GM21723 (cell line): Measurements from ENCODE around the gene NPPA.

Experiments
- ATAC-seq: cut with Tn5 transposase; IDR thresholded peaks from one replicate; pipeline ENCODE4 v1.9.1; 2021; ENCODE audit warnings: mild to moderate bottlenecking, moderate library complexity; ENCODE audit not compliant: unreplicated experiment

The NPPA gene

DNA sequence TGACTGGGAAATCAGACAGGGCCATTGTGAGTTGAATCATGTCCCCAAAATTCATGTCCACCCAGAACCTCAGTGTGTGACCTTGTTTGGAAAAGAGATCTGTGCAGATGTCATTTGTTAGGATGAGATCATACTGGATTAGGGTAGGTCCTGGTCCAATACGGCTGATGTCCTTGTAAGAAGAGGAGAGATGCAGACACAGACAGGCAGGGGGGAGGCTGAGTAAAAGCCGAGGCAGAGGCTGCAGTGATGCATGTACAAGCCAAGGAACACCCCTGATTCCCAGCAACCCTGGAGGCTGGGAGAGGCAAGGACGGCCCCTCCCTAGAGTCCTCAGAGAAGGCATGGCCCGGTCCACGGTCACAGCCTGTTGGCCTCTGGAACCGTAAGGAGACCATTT, 27.0 kb upstream of the NPPA start:
- no peak for ATAC-seq

DNA sequence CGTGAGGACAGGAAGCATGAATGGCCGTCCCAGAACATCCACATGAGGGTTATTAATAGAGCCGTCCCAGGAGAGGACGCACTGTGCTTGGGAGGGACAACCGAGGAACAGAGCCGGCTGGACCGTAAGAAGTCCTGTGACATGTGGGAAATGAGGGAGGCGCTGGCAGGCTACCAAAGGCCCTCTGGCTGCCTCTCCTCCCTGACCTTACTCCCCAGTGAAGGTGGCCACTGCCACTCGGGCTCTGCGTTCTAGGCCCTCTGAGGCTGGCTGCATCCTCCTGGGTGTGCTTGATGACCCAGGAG, 26.6 kb upstream of the NPPA start:
- ATAC-seq: no peak

DNA sequence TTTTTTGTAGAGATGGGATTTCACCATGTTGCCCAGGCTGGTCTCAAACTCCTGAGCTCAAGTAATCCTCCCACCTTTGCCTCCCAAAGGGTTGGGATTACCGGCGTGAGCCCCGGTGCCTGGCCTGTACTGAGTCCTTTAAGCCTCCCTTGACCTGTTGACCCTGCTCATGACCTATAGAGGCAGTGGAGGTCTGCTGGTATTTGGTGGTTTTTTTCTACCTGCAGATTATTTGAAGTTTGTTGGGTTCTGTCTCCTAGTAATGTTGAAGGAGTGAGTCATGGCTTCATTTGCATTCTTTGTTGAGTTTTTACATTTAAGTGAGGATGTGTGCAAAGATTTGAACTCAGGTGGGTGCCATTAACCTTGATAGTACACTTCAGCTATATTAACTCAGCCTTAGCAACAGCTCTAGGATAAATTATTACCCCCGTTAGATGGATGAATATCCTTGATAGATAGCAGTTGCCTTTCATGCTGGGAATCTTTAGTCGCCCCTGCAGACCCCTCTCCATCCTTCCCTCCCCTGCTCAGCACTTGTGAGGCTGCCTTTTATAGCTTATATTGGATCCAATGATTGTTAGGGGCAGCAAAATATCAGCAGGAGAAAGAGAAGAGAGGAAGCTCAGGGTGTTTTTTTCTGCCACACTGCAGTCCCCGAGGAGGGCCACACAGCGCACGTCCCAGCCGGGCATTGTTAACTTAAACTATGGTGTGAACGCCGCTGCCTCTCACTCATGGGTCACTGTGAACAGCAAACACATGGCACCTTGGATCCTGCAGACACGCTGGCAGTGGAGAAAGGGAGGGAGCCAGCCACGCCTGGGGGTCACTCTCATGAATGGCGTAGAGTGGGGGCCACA, 26.0 kb upstream of the NPPA start:
- no peak for ATAC-seq

DNA sequence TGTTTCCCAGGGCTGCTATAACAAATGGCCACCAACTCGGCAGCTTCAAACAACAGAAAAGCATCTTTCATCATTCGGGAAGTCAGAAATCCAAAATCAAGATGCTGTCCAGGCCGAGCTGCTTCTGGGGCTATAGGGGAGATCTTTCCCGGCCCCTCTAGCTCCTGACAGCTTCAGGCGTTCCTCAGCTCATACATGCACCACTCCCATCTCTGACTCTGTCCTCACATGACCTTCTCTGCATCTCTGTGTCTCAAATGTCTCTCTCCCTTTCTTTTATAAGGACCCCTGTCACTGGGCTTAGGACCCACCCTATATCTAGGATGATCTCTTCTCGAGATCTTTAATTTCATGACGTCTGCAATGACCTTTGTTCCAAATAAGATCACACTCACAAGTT, 25.0 kb upstream of the NPPA start:
- ATAC-seq: no peak

DNA sequence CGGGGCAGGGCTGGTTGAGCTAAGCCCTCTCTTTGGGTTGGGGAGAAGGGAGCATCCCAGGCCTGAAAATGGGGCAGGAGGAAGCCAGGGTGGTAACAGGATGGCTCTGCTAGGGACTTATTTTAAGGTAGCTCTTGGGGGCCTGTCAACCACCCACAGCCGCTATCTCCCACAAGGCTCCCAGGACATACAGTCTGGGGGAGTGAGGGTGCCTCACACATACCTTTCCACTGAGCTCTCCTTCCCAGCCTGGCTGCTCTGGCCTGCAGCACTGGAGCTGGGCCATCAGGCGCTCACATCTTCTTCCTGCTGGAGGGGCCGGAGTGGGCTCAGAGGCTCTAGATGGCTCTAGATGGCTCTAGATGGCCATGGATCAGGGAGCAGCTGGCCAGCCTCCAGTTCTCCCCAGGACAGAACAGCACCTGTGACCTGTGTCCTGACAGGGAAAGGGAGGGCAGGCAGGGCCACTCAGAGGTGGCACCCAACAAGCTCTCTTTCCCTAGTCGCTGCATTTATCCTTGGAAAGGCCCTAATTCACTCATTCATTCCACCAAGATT, 22.1 kb upstream of the NPPA start:
- no peak for ATAC-seq

DNA sequence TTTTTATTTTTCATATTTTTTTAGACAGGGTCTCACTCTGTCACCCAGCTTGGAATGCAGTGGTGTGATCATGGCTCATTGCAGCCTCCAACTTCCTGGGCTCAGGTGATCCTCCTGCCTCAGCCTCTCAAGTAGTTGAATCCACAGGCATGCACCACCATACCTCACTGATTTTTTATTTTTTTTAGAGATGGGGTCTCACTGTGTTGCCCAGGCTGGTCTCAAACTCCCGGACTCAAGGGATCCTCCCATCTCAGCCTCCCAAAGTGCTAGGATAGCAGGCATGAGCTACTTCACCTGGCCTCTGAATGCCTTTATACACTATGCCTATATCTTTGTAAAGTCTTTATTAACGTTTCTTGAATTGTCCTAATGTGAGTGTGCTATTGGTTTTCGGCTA, 21.5 kb upstream of the NPPA start:
- ATAC-seq: no peak

DNA sequence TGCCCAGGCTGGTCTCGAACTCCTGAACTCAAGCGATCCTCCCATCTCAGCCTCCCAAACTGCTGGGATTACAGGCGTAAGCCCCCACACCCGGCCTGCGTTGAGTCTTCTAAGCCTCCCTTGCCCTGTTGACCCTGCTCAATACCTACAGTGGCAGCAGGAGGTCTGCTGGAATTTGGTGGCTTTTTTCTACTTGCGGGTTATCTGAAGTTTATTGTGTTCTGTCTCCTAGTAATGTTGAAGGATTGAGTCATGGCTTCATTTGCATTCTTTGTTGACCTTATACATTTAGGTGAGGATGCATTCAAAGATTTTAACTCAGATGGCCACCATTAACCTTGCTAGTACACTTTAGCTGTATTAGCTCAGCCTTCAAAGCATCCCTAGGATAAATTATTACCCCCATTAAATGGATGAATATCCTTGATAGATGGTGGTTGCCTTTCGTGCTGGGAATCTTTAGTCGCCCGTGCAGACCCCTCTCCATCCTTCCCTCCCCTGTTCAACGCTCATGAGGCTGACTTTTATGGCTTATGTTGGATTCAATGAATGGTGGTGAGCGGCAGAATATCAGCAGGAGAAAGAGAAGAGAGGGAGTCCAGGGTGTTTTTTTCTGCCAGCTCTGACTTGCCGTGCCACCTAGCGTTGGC, 20.9 kb upstream of the NPPA start:
- ATAC-seq: no peak

DNA sequence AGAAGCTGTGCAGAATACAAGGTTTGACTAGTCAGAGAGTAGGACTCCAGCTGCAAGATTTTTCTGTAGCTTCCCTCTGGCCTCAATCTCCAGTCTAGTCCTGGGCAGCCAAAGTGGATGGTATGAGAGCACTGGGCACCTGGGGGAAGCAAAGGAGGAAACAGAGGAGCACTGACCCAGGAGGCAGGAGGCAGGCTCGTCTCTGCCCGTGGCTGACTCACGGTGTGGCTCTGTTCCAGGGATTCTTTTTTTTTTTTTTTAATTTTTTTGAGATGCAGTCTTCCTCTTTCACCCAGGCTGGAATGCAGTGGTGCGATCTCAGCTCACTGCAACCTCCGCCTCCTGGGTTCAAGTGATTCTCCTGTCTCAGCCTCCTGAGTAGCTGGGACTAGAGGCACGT, 15.3 kb upstream of the NPPA start:
- ATAC-seq: no peak

DNA sequence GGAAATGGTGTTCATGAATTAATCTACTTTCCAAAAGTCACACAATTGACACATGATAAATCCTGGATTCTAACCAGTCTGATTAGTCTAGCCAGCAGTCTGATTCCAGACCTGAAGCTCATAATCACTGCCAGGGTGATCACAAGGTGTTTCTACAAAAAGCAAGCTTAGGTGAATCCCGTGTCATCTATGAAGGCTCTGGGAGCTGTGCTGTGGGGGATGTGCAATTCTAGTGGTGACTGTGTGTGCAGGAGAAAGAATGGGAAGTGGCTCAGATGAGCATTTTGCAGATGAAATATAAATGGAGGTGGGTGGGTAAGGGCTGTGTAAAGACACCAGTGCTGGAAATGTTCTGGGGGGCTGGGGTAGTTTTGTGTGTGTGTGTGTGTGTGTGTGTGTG, 13.0 kb upstream of the NPPA start:
- no peak for ATAC-seq

DNA sequence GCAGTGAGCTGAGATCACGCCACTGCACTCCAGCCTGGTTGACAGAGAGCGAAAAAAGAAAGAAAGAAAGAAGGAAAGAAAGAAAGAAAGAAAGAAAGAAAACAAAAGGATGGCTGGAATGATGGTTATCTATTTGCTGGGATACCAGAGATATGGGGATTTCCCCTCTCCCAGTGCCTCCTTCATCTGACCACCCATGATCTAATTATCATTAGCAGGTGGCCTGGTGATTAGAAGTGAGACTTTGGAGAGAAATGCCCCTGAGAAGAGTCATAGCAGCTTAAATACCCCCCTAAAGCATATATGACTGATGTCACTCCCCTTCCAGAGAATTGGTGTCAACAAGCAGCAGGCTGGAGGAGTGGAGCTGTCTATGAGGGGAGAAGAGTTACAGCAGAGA, 12.5 kb upstream of the NPPA start:
- ATAC-seq: no peak

DNA sequence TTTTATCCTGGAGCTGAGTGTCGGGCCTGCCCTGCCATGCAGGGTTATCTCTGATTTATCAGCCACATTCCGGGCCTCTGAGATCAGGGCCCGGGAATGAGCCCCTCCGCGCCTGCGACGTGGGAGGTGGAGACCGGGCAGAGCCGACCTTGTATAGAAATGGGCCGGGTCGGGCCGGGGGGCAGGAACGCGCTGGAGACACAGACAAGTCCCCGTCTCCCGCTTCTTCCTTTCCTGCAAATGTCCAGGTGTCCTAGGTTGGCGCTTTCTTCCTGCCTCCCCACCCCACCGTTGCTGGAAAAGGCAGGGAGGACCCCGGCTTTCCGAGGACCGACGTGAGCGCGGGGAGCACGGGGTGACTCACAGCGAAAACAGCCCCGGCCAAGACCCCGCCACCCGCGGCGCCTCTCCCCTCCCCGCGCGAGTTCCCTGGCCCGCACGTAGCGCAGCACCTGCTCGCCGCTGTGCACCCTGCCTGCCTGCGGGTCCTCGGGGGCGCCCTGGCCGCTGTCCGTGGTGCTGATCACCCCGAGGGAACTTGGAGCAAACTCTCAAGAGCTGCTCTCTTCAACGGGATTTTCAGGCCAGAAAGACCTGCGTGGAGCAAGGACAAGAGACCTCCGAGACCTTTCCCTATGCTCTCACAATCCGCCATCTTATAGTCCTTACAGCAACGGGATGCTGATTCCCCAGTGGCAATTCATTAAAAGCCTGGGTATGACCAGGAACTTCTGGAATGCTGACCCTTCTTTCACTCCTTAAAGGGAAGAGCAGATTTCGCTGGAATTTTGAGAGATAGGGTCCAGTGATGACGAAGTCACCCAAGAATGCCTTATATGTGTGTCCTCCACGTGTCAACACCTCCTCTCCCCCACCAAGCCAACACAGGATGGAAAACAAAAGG, 11.6 kb upstream of the NPPA start:
- no peak for ATAC-seq

DNA sequence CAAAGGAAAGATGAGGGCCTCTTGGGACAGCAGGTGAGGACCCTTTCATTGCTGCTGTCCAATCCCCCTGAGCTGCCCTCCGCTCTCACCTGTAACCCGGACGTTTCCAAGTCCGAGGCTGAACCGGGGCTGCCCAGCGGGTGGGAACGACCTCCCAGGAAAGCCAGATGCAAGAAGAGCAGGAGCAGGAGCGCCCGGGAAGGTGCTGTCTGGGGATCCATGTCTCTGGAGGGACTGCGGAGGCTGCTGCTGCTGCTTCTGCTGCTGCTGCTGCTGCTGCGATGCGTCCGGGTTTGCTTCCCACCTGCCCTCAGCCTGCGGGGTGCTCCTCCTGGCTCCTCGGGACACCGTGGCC, 11.0 kb upstream of the NPPA start, which contains the start of gene NPPB:
TSS of gene NPPB (minus strand) at position 333 of the 355 bp plus-strand sequence. CDS start at position 221, 112 bp downstream.
- ATAC-seq: no peak

DNA sequence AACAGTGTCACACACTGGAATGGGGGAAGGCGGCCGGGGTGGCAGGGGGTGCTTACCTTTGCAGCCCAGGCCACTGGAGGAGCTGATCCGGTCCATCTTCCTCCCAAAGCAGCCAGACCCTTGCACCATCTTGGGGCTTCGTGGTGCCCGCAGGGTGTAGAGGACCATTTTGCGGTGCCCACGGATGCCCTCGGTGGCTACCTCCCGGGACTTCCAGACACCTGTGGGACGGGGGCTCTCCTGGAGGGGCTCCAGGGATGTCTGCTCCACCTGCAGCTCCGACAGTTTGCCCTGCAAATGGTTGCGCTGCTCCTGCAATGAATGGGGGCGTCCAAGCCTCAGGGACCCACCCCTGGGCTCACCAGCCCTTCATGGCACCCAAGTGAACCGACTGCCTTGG, 10.6 kb upstream of the NPPA start:
- ATAC-seq: no peak

DNA sequence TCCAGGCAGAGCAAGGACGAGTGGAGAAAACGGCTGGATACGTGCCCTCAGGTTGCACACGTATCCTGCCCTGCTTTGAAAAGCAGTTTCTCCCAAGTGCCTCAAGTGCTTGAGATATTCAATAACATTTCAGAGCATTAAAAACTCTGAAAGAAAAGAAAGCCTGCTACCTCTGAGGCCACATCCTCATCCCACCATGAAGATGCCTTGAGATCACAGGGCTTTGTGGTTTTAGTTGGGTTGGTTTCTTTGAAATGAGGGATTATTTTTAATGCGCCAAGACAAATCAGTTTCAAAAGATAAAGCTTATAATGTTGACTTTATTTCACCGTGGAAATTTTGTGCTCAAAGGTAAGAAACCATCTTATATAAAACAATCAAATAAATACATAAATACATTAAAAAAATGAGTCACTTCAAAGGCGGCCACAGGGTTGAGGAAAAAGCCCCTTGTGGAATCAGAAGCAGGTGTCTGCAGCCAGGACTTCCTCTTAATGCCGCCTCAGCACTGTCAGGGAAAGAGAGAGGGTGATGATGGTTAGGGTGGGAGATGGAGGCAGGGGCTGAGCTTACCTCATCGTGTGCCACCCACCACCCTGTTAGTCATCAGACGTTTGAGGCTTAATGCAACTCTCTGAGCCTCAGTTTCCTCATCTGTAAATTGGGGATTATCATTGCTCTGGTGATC, 9.7 kb upstream of the NPPA start:
- no peak for ATAC-seq

DNA sequence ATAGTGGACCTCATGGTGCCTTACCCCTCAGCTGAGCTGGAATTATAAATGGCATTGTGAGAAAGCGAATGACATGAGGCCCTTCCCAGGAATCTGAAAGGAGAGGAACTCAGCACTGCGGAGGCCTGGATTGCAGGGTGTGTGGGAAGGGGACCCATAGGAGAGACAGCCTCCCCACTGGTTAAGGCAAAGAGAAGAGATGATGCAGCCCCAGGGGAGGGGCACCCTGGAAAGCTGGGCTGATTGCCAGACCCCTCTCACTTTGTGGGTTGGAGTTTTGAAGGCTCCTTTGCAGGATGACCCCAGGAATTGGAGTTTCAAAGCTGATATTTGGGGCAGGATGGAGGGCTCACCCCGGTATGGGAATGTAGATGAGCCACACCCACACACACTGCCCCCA, 9.1 kb upstream of the NPPA start:
- ATAC-seq: no peak

DNA sequence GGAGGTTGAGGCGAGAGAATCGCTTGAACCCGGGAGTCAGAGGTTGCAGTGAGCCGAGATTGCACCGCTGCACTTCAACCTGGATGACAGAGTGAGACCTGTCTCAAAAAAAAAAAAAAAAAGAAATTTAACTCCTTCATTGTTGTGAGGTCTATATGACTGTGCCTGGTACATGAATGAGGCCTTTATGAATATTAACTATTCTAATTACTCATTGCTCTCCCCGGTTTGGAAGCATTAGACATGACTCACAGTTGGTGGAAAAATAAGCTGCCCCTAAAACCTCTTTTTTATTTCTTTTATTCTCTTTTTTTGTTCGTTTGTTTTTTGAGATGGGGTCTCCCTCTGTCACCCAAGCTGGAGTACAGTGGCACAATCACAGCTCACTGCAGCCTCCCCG, 7.8 kb upstream of the NPPA start:
- no peak for ATAC-seq

DNA sequence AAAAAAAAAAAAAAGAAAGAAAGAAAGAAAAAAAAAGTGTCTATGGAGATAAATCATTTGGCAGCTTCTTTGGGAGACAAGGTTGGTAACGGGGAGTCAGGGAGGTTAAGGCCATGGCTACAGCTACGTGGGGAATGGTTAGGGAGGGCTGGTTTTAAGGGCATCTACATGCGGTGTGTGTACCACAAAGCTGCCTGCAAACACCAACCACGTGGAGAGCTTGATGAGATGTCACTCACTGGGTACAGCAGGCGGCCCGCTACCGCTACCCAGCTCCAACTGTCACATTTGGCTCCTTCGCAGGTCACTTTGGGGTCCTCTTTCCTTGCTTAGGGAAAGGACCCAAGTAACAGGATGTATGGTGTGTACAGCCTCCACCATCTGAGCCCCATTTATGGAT, 6.9 kb upstream of the NPPA start:
- no peak for ATAC-seq

DNA sequence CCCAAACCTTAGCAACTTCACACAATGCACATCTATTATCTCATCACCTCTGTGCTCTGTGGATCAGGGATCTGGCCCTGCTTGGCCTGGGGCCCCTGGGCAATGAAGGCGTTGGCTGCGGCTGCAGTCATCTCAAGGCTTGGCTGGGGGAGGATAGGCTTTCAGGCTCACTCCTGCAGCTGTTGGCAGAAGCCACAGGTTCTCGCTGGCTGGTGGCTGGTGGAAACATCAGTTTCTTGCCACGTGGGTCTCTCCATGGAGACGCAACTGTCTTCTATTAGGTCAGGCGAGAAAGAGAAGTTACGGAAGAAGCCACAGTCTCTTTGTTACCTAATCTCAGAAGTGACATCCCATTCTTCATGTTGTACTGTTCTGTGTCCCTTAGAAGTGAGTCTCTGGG, 3.6 kb upstream of the NPPA start:
- no peak for ATAC-seq

DNA sequence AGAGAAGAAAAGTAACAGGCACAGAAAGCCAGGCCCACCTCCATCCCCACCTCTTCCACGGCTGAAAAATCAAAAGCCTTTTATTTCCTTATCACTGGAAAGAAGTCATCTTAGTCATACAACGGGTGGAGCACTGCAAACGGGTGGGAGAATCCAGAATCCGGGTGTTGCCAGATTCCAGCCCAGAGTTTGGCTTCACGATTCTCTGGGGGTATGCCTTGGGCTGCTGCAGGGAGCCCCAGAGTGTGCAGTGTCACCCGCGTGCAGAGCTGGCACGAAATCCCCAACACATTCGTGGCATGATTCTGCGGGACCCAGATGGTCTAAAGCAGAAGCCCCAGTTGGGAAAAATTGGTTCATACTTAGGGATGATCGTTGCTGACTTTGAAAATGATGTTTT, 2.6 kb upstream of the NPPA start:
- no peak for ATAC-seq

DNA sequence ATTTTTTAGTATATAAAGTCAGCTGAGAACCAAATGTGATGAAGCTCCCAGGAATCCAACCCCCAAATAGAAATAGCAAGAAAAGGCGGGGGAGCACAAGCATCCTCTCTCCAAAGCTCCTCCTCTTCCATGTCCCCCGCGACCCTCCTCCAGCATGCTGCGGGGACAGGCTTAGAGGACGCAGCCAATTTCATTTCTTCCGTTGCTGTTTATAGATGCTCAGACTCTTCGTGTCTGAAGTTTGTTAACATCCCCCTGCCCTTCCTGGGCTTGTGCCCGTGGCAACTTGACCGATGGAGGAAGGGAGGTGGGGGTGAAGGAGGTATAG, 754 bp upstream of the NPPA start:
- ATAC-seq: no peak
